Stimulated activated CD4-positive, alpha-beta T cell treated with anti-CD3 and anti-CD28 coated beads, TNF-alpha, amount 100 ng/mL, for 48 hours (primary cell): ENCODE measurements around the gene PDE4D.
"Not testable (repeated sequence)": the region's sequence is repeated elsewhere in the genome, so short reads cannot be mapped to it uniquely, and the experiment has no call there.

Experiments
- DNase-seq, 3 donors: peaks; one replicate each; pipeline ENCODE4 v3.0.0-alpha.2; 2020; ENCODE audit warnings: low read depth in 3 of 3

PDE4D gene

GRCh38 chr5:59799668-59800346 is 93.7 kb downstream of the PDE4D start:
- no peak for DNase-seq

- DNase-seq = no peak
These were observed 94.5 kb downstream of the PDE4D start for GRCh38 chr5:59798862-59799667.

GRCh38 chr5:59795141-59795540 is 98.4 kb downstream of the PDE4D start:
- DNase-seq = no peak

- DNase-seq = no peak
These were observed 100.4 kb downstream of the PDE4D start for GRCh38 chr5:59792983-59793585.

- DNase-seq = no peak
These were observed 101.9 kb downstream of the PDE4D start for GRCh38 chr5:59791617-59792016.

- no peak for DNase-seq
These were observed 102.6 kb downstream of the PDE4D start for GRCh38 chr5:59790776-59791475.

- DNase-seq = no peak
These were observed 103.2 kb downstream of the PDE4D start for GRCh38 chr5:59790376-59790775.

- DNase-seq = no peak
These were observed 103.6 kb downstream of the PDE4D start for GRCh38 chr5:59789894-59790293.

- no peak for DNase-seq
These were observed 104.3 kb downstream of the PDE4D start for GRCh38 chr5:59789197-59789596.

GRCh38 chr5:59786334-59786805 is 107.2 kb downstream of the PDE4D start:
- DNase-seq = no peak

- no peak for DNase-seq
These were observed 107.7 kb downstream of the PDE4D start for GRCh38 chr5:59785676-59786333.

GRCh38 chr5:59784708-59785107 is 108.8 kb downstream of the PDE4D start:
- DNase-seq = not testable (repeated sequence)

- no peak for DNase-seq
These were observed 110.3 kb downstream of the PDE4D start for GRCh38 chr5:59783264-59783663.

GRCh38 chr5:59782856-59783255 is 110.7 kb downstream of the PDE4D start:
- no peak for DNase-seq

GRCh38 chr5:59779453-59779852 is 114.1 kb downstream of the PDE4D start:
- no peak for DNase-seq

GRCh38 chr5:59777028-59777427 is 116.5 kb downstream of the PDE4D start:
- DNase-seq = no peak

- no peak for DNase-seq
These were observed 120.2 kb downstream of the PDE4D start for GRCh38 chr5:59773294-59773693.

GRCh38 chr5:59772757-59773156 is 120.8 kb downstream of the PDE4D start:
- no peak for DNase-seq

- no peak for DNase-seq
These were observed 121.3 kb downstream of the PDE4D start for GRCh38 chr5:59772206-59772605.

GRCh38 chr5:59770953-59771352 is 122.6 kb downstream of the PDE4D start:
- no peak for DNase-seq

- DNase-seq = no peak
These were observed 123.7 kb downstream of the PDE4D start for GRCh38 chr5:59769832-59770231.

- no peak for DNase-seq
These were observed 124.5 kb downstream of the PDE4D start for GRCh38 chr5:59769041-59769360.
